ENCODE data around the gene ARL6IP4.

The ARL6IP4 gene

GRCh38 chr12:122979001-122979907 is 1.2 kb upstream of the ARL6IP4 start:
- DNase-seq, result no peak

GRCh38 chr12:122979908-122980182 is 636 bp upstream of the ARL6IP4 start:
- DNase-seq, result no peak

GRCh38 chr12:122981036-122981471 is 573 bp downstream of the ARL6IP4 start:
- no peak for DNase-seq

- no peak for DNase-seq
These were observed 1.4 kb downstream of the ARL6IP4 start for GRCh38 chr12:122981587-122982476.

GRCh38 chr12:122982477-122982815 is 2.0 kb downstream of the ARL6IP4 start:
- DNase-seq, result no peak

- DNase-seq, result no peak
These were observed 2.7 kb downstream of the ARL6IP4 start for GRCh38 chr12:122982963-122983788.

GRCh38 chr12:122983789-122984515 is 3.5 kb downstream of the ARL6IP4 start:
- no peak for DNase-seq

- DNase-seq, result no peak
These were observed 4.3 kb downstream of the ARL6IP4 start for GRCh38 chr12:122984612-122985337.

- no peak for DNase-seq
These were observed 5.1 kb downstream of the ARL6IP4 start for GRCh38 chr12:122985338-122986257.

GRCh38 chr12:122986258-122986871 is 5.9 kb downstream of the ARL6IP4 start:
- DNase-seq, result no peak

GRCh38 chr12:122987086-122987951 is 6.8 kb downstream of the ARL6IP4 start:
- no peak for DNase-seq

- DNase-seq, result no peak
These were observed 7.6 kb downstream of the ARL6IP4 start for GRCh38 chr12:122988036-122988435.

- no peak for DNase-seq
These were observed 8.2 kb downstream of the ARL6IP4 start for GRCh38 chr12:122988612-122989212.

- no peak for DNase-seq
These were observed 8.9 kb downstream of the ARL6IP4 start for GRCh38 chr12:122989225-122989839.

GRCh38 chr12:122989874-122990419 is 9.5 kb downstream of the ARL6IP4 start:
- DNase-seq, result no peak

GRCh38 chr12:122990561-122990960 is 10.1 kb downstream of the ARL6IP4 start:
- no peak for DNase-seq

GRCh38 chr12:122990961-122991622 is 10.6 kb downstream of the ARL6IP4 start:
- no peak for DNase-seq
